ENCODE measurements around the gene S100A10. TPM values are rescaled to one million over a fixed set of nuclear protein-coding genes. Genes with fewer than 3 reads are reported as not detected.

S100A10 gene
- total RNA-seq, 1 experiment from 2014 or later: 160 TPM

- no peak for DNase-seq
These were observed 27.9 kb upstream of the S100A10 start for GRCh38 chr1:152021569-152021968.

More at GRCh38 chr1:152021569-152021968, 27.9 kb upstream of the S100A10 start:
- Histone ChIP-seq H2BK20ac (ENCODE audit: low read depth, low read length, poor library complexity, severe bottlenecking) (no peak overlapping the region), H2BK12ac (ENCODE audit: insufficient read length, low read depth, low read length) (no peak overlapping the region), H4K91ac (ENCODE audit: insufficient read length, low read depth, low read length) (no peak overlapping the region), H2AK5ac (ENCODE audit: insufficient read length, low read length) (no peak overlapping the region), H3K79me2 (ENCODE audit: insufficient read depth, low read length) (no peaks in the 10 kb centered on the region), H2BK120ac (ENCODE audit: low read depth, low read length, poor library complexity, severe bottlenecking) (no peak overlapping the region), H3K79me1 (ENCODE audit: insufficient read depth, low read depth, low read length, poor library complexity, severe bottlenecking) (no peaks in the 10 kb centered on the region), H2AFZ (ENCODE audit: low read length) (no peak overlapping the region), H3K4me1 (ENCODE audit: insufficient read depth, low read length) (no peaks in the 10 kb centered on the region), H3K9ac (ENCODE audit: extremely low read depth, insufficient read length, low read length) (no peak overlapping the region), H2BK15ac (ENCODE audit: low read depth, low read length) (no peak overlapping the region), H3K23ac (ENCODE audit: insufficient read length, low read depth, low read length) (no peak overlapping the region), H4K20me1 (ENCODE audit: control insufficient read depth, insufficient read depth, insufficient read length) (no peaks in the 10 kb centered on the region), H4K5ac (ENCODE audit: insufficient read length, low read depth, low read length) (no peak overlapping the region), H3K56ac (ENCODE audit: insufficient read length, low read depth, low read length) (no peak overlapping the region), H2BK5ac (ENCODE audit: insufficient read length, low read length) (no peak overlapping the region), H3K27ac (ENCODE audit: insufficient read length, low read depth, low read length) (no peak overlapping the region), H3K4me2 (ENCODE audit: insufficient read depth, insufficient read length, low read length) (no peak overlapping the region), H3K14ac (ENCODE audit: insufficient read depth, low read length) (no peak overlapping the region), H3K27me3 (ENCODE audit: insufficient read depth, low read length) (no peaks in the 10 kb centered on the region), H4K8ac (replicated peaks; ENCODE audit: insufficient read length, low read depth, low read length) (no peak overlapping the region), H3K23me2 (ENCODE audit: insufficient read length, low read depth, low read length, poor library complexity, severe bottlenecking) (no peaks in the 10 kb centered on the region), H3K18ac (ENCODE audit: insufficient read length, low read depth, low read length) (no peak overlapping the region), H3T11ph (ENCODE audit: low read length) (no peak overlapping the region), H3K4ac (ENCODE audit: low read depth, low read length) (no peak overlapping the region), H3K9me3 (ENCODE audit: control insufficient read depth, low read depth, low read length) (no peaks in the 10 kb centered on the region)
- no peak overlapping the region for H3K4me3 Mint-ChIP-seq
- peaks cover 25 to 27% of the 10 kb centered on the region in 2 experiments for H3K4me1 Mint-ChIP-seq
- H3K9me3 Mint-ChIP-seq: no peaks in the 10 kb centered on the region
- H3K27ac Mint-ChIP-seq: no peak overlapping the region
- WGBS (ENCODE audit: extremely low coverage, insufficient read length, low lambda C conversion rate): no CpG with 5 or more reads among the region's 7 CpGs
- no peak for TF ChIP-seq CTCF (conservative IDR thresholded peaks at IDR 0.05)
- no peaks in the 10 kb centered on the region for H3K36me3 Mint-ChIP-seq (ENCODE audit: insufficient read depth in 1 of 3, low read depth in 3 of 3)
- H3K27me3 Mint-ChIP-seq (ENCODE audit: low read depth): no peaks in the 10 kb centered on the region

Measured in H9 (cell line).